Neural cell (in vitro differentiated cells): ENCODE results near the gene RIMS4. TPM values are rescaled to one million over a fixed set of nuclear protein-coding genes. Genes with fewer than 3 reads are reported as not detected.

Experiments
- H2AFZ ChIP-seq: fragments of 200-600, 300-800 bp; sonication (generic), shearing (Covaris generic); 2 replicates; pipeline ENCODE4 v1.6.0; 2014; ENCODE audit warnings: low read depth, mild to moderate bottlenecking, antibody characterized with exemption, low read length, moderate library complexity
- H3F3A ChIP-seq: fragments of 200-600 bp; shearing (Covaris generic); 2 replicates; pipeline ENCODE4 v1.6.1; 2016; ENCODE audit warnings: mild to moderate bottlenecking, moderate library complexity, mixed read lengths, antibody characterized with exemption, low read length; ENCODE audit not compliant: insufficient read depth, poor library complexity, severe bottlenecking
- H3K27ac ChIP-seq: fragments of 200-600, 300-800 bp; sonication (generic), shearing (Covaris generic); 2 replicates; pipeline ENCODE4 v1.5.1; 2014; ENCODE audit warnings: mild to moderate bottlenecking, low read length, moderate library complexity
- H3K27me3 ChIP-seq: fragments of 300-800, 200-600 bp; sonication (generic), shearing (Covaris generic); 2 replicates; pipeline ENCODE4 v1.6.0; 2014; ENCODE audit warnings: mild to moderate bottlenecking, low read depth, low read length, moderate library complexity; ENCODE audit not compliant: insufficient read depth
- H3K36me3 ChIP-seq: fragments of 300-800, 200-600 bp; sonication (generic), shearing (Covaris generic); 2 replicates; pipeline ENCODE4 v1.5.1; 2014; ENCODE audit warnings: mild to moderate bottlenecking, antibody characterized with exemption, low read length, moderate library complexity; ENCODE audit not compliant: insufficient read depth
- H3K4me2 ChIP-seq: fragments of 300-800, 200-600 bp; sonication (generic), shearing (Covaris generic); 2 replicates; pipeline ENCODE4 v1.6.0; 2014; ENCODE audit warnings: mild to moderate bottlenecking, low read length
- H3K4me3 ChIP-seq: fragments of 300-800, 200-600 bp; sonication (generic), shearing (Covaris generic); 2 replicates; pipeline ENCODE4 v1.5.1; 2014; ENCODE audit warnings: mild to moderate bottlenecking, low read length, moderate library complexity
- H3K79me2 ChIP-seq: fragments of 200-600 bp; shearing (Covaris generic); replicated peaks from 2 replicates; pipeline ENCODE4 v1.6.0; 2014; ENCODE audit warnings: mild to moderate bottlenecking, low read length, moderate library complexity; ENCODE audit not compliant: insufficient read depth
- H3K9ac ChIP-seq: fragments of 300-800, 200-600 bp; sonication (generic), shearing (Covaris generic); 2 replicates; pipeline ENCODE4 v1.6.1; 2016; ENCODE audit warnings: mild to moderate bottlenecking, low read length, mixed read lengths
- H3K9me2 ChIP-seq: fragments of 200-600 bp; shearing (Covaris generic); 2 replicates; pipeline ENCODE4 v1.6.1; 2016; ENCODE audit warnings: mild to moderate bottlenecking, low read length, mixed read lengths; ENCODE audit not compliant: insufficient read depth
- H3K9me3 ChIP-seq: fragments of 200-600, 300-800 bp; sonication (generic), shearing (Covaris generic); 2 replicates; pipeline ENCODE4 v1.6.1; 2016; ENCODE audit warnings: mild to moderate bottlenecking, mixed run types, low read length, moderate library complexity, mixed read lengths
- H4K20me1 ChIP-seq: fragments of 200-600 bp; shearing (Covaris generic); 2 replicates; pipeline ENCODE4 v1.6.1; 2016; ENCODE audit warnings: mild to moderate bottlenecking, mixed run types; ENCODE audit not compliant: insufficient read depth
- CTCF ChIP-seq: fragments of 450-650 bp; IDR thresholded peaks from 2 replicates; pipeline ENCODE4 v1.5.1; 2014; ENCODE audit warnings: antibody characterized with exemption, mild to moderate bottlenecking, moderate library complexity; ENCODE audit not compliant: poor library complexity, severe bottlenecking
- EP300 ChIP-seq: fragments of 450-650 bp; conservative IDR thresholded peaks from 2 replicates; pipeline ENCODE4 v1.6.1; 2014; ENCODE audit warnings: antibody characterized with exemption, mild to moderate bottlenecking, moderate library complexity; ENCODE audit not compliant: poor library complexity, severe bottlenecking
- EZH2 ChIP-seq: fragments of 200-600, 300-800 bp; shearing (Covaris generic), sonication (generic); IDR thresholded peaks from 2 replicates; pipeline ENCODE4 v1.6.1; 2014; ENCODE audit warnings: antibody characterized with exemption, low read length, borderline replicate concordance, mild to moderate bottlenecking; ENCODE audit not compliant: insufficient read depth, poor library complexity, severe bottlenecking
- MXI1 ChIP-seq: fragments of 450-650 bp; conservative IDR thresholded peaks from 2 replicates; pipeline ENCODE4 v1.6.1; 2014; ENCODE audit warnings: antibody characterized with exemption, mild to moderate bottlenecking; ENCODE audit not compliant: poor library complexity, severe bottlenecking
- POLR2AphosphoS5 ChIP-seq: IDR thresholded peaks from 2 replicates; pipeline ENCODE4 v1.6.1; 2012
- RAD21 ChIP-seq: fragments of 450-650 bp; conservative IDR thresholded peaks from 2 replicates; pipeline ENCODE4 v1.6.1; 2014; ENCODE audit warnings: antibody characterized with exemption, mild to moderate bottlenecking, moderate library complexity
- REST ChIP-seq: IDR thresholded peaks from 2 replicates; pipeline ENCODE4 v1.6.1; 2012; ENCODE audit warnings: borderline replicate concordance
- SMC3 ChIP-seq: fragments of 450-650 bp; conservative IDR thresholded peaks from 2 replicates; pipeline ENCODE4 v1.6.1; 2014; ENCODE audit warnings: antibody characterized with exemption, mild to moderate bottlenecking, moderate library complexity; ENCODE audit not compliant: poor library complexity
- TAF1 ChIP-seq: IDR thresholded peaks from 2 replicates; pipeline ENCODE4 v1.6.1; 2012; ENCODE audit warnings: low read depth
- polyA plus RNA-seq: library from polyadenylated mRNA; depleted of rRNA; stranded (reverse); fragments of >200 nt; gene quantifications from 2 replicates; pipeline ENCODE4 v1.2.3, GENCODE V29; 2014

RIMS4 gene
- polyA plus RNA-seq, 1 donor from 2014 or later = 40.6 TPM

- Histone ChIP-seq H3K4me3 (no peak overlapping the region), H3K9me2 (no peaks in the 10 kb centered on the region), H3K27me3 (no peaks in the 10 kb centered on the region), H3K4me2 (no peak overlapping the region), H3K9me3 (no peaks in the 10 kb centered on the region), H3K27ac (no peak overlapping the region), H3F3A (no peaks in the 10 kb centered on the region), H3K36me3 (no peaks in the 10 kb centered on the region), H3K79me2 (no peaks in the 10 kb centered on the region), H2AFZ (no peak overlapping the region), H3K9ac (no peak overlapping the region), H4K20me1 (no peaks in the 10 kb centered on the region)
- TF ChIP-seq EZH2 (no peak), POLR2AphosphoS5 (no peak), REST (no peak), SMC3 (no peak), RAD21 (no peak), TAF1 (no peak), EP300 (no peak), CTCF (no peak), MXI1 (no peak)
Measured at GRCh38 chr20:44720997-44721784, 89.2 kb downstream of the RIMS4 start.

GRCh38 chr20:44720621-44720996 is 89.7 kb downstream of the RIMS4 start:
- no peaks in the 10 kb centered on the region for H3K36me3 ChIP-seq
- no peak overlapping the region for H3K4me3 ChIP-seq
- H3K4me2 ChIP-seq = no peak overlapping the region
- no peaks in the 10 kb centered on the region for H3F3A ChIP-seq
- H2AFZ ChIP-seq = no peak overlapping the region
- no peaks in the 10 kb centered on the region for H4K20me1 ChIP-seq
- H3K9me2 ChIP-seq = no peaks in the 10 kb centered on the region
- H3K27ac ChIP-seq = no peak overlapping the region
- no peaks in the 10 kb centered on the region for H3K9me3 ChIP-seq
- no peaks in the 10 kb centered on the region for H3K79me2 ChIP-seq
- no peak overlapping the region for H3K9ac ChIP-seq
- H3K27me3 ChIP-seq = no peaks in the 10 kb centered on the region
- TF ChIP-seq MXI1 = no peak
- TF ChIP-seq CTCF = no peak
- TF ChIP-seq SMC3 = no peak
- no peak for TF ChIP-seq EP300
- TF ChIP-seq POLR2AphosphoS5 = no peak
- no peak for TF ChIP-seq TAF1
- TF ChIP-seq RAD21 = no peak
- no peak for TF ChIP-seq EZH2
